ENCODE results near the gene SH3PXD2A.

The SH3PXD2A gene

DNA sequence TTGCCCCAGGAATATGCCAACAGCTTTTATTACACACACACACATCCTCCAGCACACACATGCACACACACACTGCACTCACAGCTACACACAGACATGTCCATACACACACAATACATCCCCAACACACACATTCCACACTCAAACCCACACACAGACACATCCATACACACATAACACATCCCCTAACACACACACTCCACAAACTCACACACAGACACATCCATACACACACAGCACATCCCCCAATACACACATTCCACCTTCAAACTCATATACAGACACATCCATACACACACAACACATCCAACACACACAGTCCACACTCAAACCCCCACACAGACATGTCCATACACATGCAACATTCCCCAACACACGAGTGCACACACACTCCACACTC is 19.1 kb downstream of the SH3PXD2A start:
- Histone ChIP-seq H3K27me3 (peaks cover 8% of the 10 kb centered on the region), H3K36me3 (no peaks in the 10 kb centered on the region), H3K4me3 (ENCODE audit: low read depth in 1 of 2, low read length in 1 of 2) (no peak overlapping the region), H3K27ac (no peak overlapping the region), H3K9me3 (peaks cover 6% of the 10 kb centered on the region), H3K4me1 (ENCODE audit: control insufficient read depth in 1 of 2, insufficient read depth in 1 of 2, low read depth in 1 of 2, low read length in 1 of 2) (no peaks in the 10 kb centered on the region)
- TF ChIP-seq, protein P1, sequence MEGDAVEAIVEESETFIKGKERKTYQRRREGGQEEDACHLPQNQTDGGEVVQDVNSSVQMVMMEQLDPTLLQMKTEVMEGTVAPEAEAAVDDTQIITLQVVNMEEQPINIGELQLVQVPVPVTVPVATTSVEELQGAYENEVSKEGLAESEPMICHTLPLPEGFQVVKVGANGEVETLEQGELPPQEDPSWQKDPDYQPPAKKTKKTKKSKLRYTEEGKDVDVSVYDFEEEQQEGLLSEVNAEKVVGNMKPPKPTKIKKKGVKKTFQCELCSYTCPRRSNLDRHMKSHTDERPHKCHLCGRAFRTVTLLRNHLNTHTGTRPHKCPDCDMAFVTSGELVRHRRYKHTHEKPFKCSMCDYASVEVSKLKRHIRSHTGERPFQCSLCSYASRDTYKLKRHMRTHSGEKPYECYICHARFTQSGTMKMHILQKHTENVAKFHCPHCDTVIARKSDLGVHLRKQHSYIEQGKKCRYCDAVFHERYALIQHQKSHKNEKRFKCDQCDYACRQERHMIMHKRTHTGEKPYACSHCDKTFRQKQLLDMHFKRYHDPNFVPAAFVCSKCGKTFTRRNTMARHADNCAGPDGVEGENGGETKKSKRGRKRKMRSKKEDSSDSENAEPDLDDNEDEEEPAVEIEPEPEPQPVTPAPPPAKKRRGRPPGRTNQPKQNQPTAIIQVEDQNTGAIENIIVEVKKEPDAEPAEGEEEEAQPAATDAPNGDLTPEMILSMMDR (IDR thresholded peaks at IDR 0.05), result no peak

DNA sequence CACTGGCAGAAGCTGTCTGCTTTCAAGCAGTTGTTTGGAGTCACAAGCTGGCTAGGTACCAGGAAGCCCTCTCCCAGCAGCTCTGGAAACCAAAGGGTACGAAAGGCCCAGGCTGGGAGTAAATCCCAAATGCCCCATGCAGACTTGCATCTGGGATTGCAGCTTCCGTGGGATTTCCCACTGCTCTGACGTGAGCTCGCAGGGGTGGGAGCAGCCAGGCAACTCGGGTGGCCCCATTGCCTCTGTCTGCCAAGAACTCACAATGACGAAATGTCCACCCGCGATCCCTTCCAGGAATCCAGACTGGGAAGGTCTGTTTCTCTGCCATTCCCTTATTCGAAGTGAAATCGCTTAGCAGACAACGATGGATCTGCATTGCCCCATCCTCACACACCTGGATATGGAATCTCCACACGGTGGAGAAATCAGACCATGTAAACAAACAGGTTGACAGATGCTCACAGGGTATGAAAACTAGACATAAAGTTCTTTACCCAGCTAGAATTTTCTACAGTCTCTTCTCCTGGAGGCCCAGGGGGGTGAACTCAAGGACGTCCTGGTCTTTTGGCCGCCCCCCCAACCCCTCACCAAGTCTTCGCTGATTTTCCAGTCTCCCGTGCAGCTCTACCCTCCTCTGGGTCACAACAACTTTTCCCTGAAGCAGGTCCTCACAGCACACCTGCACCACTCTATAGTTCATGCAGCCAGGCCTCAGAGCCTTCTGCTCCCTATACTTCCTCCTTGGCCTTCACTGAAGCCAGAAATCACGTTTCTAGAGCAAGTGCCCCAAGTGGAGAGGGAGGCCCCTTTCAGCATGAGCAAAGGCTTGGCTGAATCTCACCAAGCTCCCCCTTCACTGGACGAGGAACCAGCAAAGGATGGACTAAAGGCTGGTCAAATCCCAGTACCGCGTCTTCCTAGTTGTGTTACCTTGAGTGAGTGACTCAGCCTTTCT is 20.0 kb downstream of the SH3PXD2A start:
- Histone ChIP-seq H3K27ac (no peak overlapping the region), H3K4me1 (ENCODE audit: control insufficient read depth in 1 of 2, insufficient read depth in 1 of 2, low read depth in 1 of 2, low read length in 1 of 2) (no peaks in the 10 kb centered on the region), H3K9me3 (peaks cover 6% of the 10 kb centered on the region), H3K27me3 (peaks cover 13% of the 10 kb centered on the region), H3K36me3 (no peaks in the 10 kb centered on the region), H3K4me3 (ENCODE audit: low read depth in 1 of 2, low read length in 1 of 2) (no peak overlapping the region)
- TF ChIP-seq, protein P1 (IDR thresholded peaks at IDR 0.05), result no peak

DNA sequence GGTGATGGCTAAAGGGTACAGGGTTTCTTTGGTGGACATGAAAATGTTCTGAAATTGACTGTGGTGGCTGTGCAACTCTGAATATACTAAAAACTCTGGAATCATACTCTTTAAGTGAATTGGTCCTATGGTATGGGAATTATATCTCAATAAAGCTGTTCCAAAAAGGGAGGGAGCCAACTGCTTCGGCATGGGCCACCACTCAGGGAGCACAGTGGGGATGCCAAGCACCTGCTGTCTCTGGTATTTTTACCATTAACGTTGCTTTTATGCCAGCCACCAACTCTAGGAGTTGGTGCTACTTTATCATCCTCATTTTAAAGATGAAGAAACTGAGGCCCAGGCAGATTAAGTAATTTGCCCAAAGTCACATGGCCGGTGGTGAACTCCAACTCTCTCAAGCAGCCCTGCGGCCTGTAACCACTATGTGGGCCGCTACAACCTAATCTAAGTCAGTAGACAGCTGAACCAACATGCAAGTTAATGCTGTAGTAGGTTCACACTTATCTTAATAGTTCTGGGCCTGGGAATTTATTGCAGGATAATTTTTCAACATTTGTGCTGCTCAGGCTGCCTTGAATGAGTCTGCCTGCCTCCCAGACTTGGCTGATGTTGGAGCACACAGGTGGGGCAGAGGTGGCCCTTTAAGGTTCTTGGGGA is 20.8 kb downstream of the SH3PXD2A start:
- Histone ChIP-seq H3K4me3 (ENCODE audit: low read depth in 1 of 2, low read length in 1 of 2) (no peak overlapping the region), H3K27ac (no peak overlapping the region), H3K27me3 (peaks cover 11% of the 10 kb centered on the region), H3K4me1 (ENCODE audit: control insufficient read depth in 1 of 2, insufficient read depth in 1 of 2, low read depth in 1 of 2, low read length in 1 of 2) (no peaks in the 10 kb centered on the region), H3K9me3 (peaks cover 6% of the 10 kb centered on the region), H3K36me3 (no peaks in the 10 kb centered on the region)
- TF ChIP-seq, protein P1 (IDR thresholded peaks at IDR 0.05), result no peak

DNA sequence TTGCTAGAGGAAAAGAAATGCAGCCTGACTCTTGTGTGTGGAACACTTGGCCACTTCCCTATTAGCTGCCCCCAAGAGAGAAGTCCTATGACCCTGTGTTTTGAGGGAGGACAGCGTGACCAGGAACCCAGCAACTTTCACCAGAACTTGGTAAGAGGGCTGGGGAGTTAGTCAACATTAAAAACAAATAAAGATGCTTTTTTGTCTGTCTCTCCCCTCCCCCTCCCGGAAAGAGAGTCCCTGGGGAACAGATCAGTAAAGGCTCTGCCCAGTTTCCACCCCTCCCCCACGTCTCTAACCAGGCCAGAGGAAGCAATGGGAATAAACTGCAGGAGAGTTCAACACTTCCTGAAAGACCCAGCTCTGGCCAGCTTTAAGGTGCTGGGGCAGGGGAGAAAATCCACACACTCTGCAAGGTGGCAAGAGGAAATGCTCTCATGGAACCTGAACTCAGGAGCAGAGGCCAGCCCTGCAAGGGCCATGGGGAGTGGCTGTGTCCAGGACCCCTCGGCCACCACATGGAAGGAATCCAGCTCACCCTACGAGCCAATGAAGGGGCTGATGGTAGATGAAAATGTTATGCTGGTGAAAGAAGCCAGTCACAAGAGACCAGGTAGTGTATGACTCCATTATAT is 21.5 kb downstream of the SH3PXD2A start:
- Histone ChIP-seq H3K36me3 (no peaks in the 10 kb centered on the region), H3K27me3 (peaks cover 11% of the 10 kb centered on the region), H3K4me3 (ENCODE audit: low read depth in 1 of 2, low read length in 1 of 2) (no peak overlapping the region), H3K27ac (no peak overlapping the region), H3K4me1 (ENCODE audit: control insufficient read depth in 1 of 2, insufficient read depth in 1 of 2, low read depth in 1 of 2, low read length in 1 of 2) (no peaks in the 10 kb centered on the region), H3K9me3 (peaks cover 6% of the 10 kb centered on the region)
- TF ChIP-seq, protein P1 (IDR thresholded peaks at IDR 0.05), result no peak

DNA sequence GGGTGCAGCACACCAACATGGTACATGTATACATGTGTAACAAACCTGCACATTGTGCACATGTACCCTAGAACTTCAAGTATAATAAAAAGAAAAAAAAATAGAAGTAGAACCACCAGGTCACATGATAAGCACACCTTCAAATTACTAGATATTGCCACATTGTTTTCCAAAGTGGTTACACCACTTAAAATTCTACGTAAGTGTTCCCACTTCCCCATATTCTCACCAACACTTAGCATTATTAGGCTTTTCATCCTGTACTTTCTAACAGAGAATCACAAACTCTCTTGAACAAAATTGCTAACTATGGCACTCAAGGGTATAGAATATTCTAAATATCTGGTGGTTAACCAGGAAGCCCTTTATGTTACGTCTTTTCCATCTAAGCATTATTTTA is 22.6 kb downstream of the SH3PXD2A start:
- Histone ChIP-seq H3K27me3 (peaks cover 11% of the 10 kb centered on the region), H3K36me3 (no peaks in the 10 kb centered on the region), H3K4me1 (ENCODE audit: control insufficient read depth in 1 of 2, insufficient read depth in 1 of 2, low read depth in 1 of 2, low read length in 1 of 2) (no peaks in the 10 kb centered on the region), H3K4me3 (ENCODE audit: low read depth in 1 of 2, low read length in 1 of 2) (no peak overlapping the region), H3K9me3 (peaks cover 6% of the 10 kb centered on the region), H3K27ac (no peak overlapping the region)
- TF ChIP-seq, protein P1 (IDR thresholded peaks at IDR 0.05), result no peak

Data from neutrophil (primary cell).